Lung (tissue), 12 donors: ENCODE data around the gene USH2A. TPM values are rescaled to one million over a fixed set of nuclear protein-coding genes. Genes with fewer than 3 reads are reported as not detected.

ENCODE experiments used
- ATAC-seq: fragments of 200-7000 bp; cut with Tn5 transposase; one replicate; pipeline ENCODE4 v1.9.1; 2020; ENCODE audit warnings: moderate number of reproducible peaks; ENCODE audit not compliant: insufficient read depth, low FRiP score
- DNase-seq, 3 donors: peaks; one replicate each; pipeline ENCODE4 v3.0.0-alpha.2; 2013 to 2017
- H3K27ac ChIP-seq, 2 donors: one replicate each; pipeline ENCODE4 v1.5.1; 2013; ENCODE audit warnings: mild to moderate bottlenecking in 2 of 2, moderate library complexity in 2 of 2, control low read depth in 1 of 2, inconsistent platforms in 1 of 2, low read depth in 1 of 2, low read length in 1 of 2
- H3K27me3 ChIP-seq, 3 donors: one replicate each; pipeline ENCODE4 v1.5.1; 2013; ENCODE audit warnings: low read length in 2 of 3; ENCODE audit not compliant: control insufficient read depth in 3 of 3, insufficient read depth in 3 of 3
- H3K36me3 ChIP-seq, 4 donors: one replicate each; pipeline ENCODE4 v1.5.1; 2013; ENCODE audit warnings: low read length in 4 of 4, mild to moderate bottlenecking in 1 of 4, moderate library complexity in 1 of 4; ENCODE audit not compliant: control insufficient read depth in 4 of 4, insufficient read depth in 4 of 4
- H3K4me1 ChIP-seq, 5 donors: one replicate each; pipeline ENCODE4 v1.5.1; 2013; ENCODE audit warnings: low read length in 5 of 5, mild to moderate bottlenecking in 2 of 5, moderate library complexity in 1 of 5; ENCODE audit not compliant: control insufficient read depth in 5 of 5, insufficient read depth in 5 of 5
- H3K4me3 ChIP-seq: one replicate; pipeline ENCODE4 v1.5.1; 2013; ENCODE audit warnings: mild to moderate bottlenecking, control low read depth, moderate library complexity
- H3K9ac ChIP-seq, 2 donors: one replicate each; pipeline ENCODE4 v1.5.1; 2013; ENCODE audit warnings: low read length in 2 of 2, control low read depth in 1 of 2; ENCODE audit not compliant: insufficient read depth in 1 of 2
- H3K9me3 ChIP-seq, 4 donors: one replicate each; pipeline ENCODE4 v1.5.1; 2013; ENCODE audit warnings: low read length in 3 of 4, mild to moderate bottlenecking in 1 of 4, moderate library complexity in 1 of 4; ENCODE audit not compliant: control insufficient read depth in 4 of 4, insufficient read depth in 3 of 4
- CTCF ChIP-seq: IDR thresholded peaks from 2 replicates; pipeline ENCODE4 v1.5.1; 2012; ENCODE audit warnings: mild to moderate bottlenecking; ENCODE audit errors: control extremely low read depth, extremely low read depth
- WGBS, 2 donors: extraction: QIAGEN DNeasy Blood & Tissue Kit; methylation state at CpG; one replicate each; pipeline ENCODE4 v1.1.7; 2013; 5-methylcytosine and 5-hydroxymethylcytosine counted together
- polyA plus RNA-seq, 2 donors: library from polyadenylated mRNA; stranded (reverse); fragments of 200-250 nt; gene quantifications; one replicate each; pipeline ENCODE4 v1.2.1, GENCODE V29; 2013
- total RNA-seq, 2 donors: library from RNA; depleted of rRNA in 1 of 2; stranded (reverse); fragments of >200 nt in 1 of 2; gene quantifications; one replicate each; pipeline ENCODE4 v1.2.1, GENCODE V29; 2014 to 2021
- donor health status: control.
- donor health status: control.
- donor health status: Bipolar disorder and iron deficiency.
- donor health status: healthy.
- donor health status: DM: yes; HTN: yes; CAD: no.

Gene USH2A
- total and polyA plus RNA-seq, 4 donors = under 0.01 to 0.11 TPM; not detected in 2

GRCh38 chr1:216123446-216124191 is 299.6 kb downstream of the USH2A start:
- no peak for TF ChIP-seq CTCF
- no peaks in the 10 kb centered on the region for H3K9me3 ChIP-seq

GRCh38 chr1:216119600-216119999 is 303.6 kb downstream of the USH2A start:
- H3K27me3 ChIP-seq = no peaks in the 10 kb centered on the region
- H3K27ac ChIP-seq = no peak overlapping the region
- DNase-seq = peak in 1 of 3 donors; percentile 35
- no peak overlapping the region for H3K9ac ChIP-seq
- TF ChIP-seq CTCF = no peak
- no peaks in the 10 kb centered on the region for H3K9me3 ChIP-seq
- no peak overlapping the region for H3K4me3 ChIP-seq
- ATAC-seq = no peak
- H3K4me1 ChIP-seq = no peaks in the 10 kb centered on the region
- no peaks in the 10 kb centered on the region for H3K36me3 ChIP-seq
- WGBS, 2 donors = 44 to 46% methylated on average over 2 of the region's 2 CpGs

More at GRCh38 chr1:216123446-216124191, 299.6 kb downstream of the USH2A start:
- no peak for ATAC-seq
- no peak overlapping the region for H3K4me3 ChIP-seq
- no peaks in the 10 kb centered on the region for H3K4me1 ChIP-seq
- no peak for DNase-seq
- no peak overlapping the region for H3K27ac ChIP-seq
- no peak overlapping the region for H3K9ac ChIP-seq
- 73 to 79% methylated on average over 2 of the region's 2 CpGs for WGBS, 2 donors
- H3K27me3 ChIP-seq = no peaks in the 10 kb centered on the region
- H3K36me3 ChIP-seq = no peaks in the 10 kb centered on the region

- DNase-seq (no peak), ATAC-seq (no peak)
- Histone ChIP-seq H3K9ac (no peak overlapping the region), H3K36me3 (no peaks in the 10 kb centered on the region), H3K9me3 (no peaks in the 10 kb centered on the region), H3K27ac (no peak overlapping the region), H3K4me1 (no peaks in the 10 kb centered on the region), H3K27me3 (no peaks in the 10 kb centered on the region), H3K4me3 (no peak overlapping the region)
- TF ChIP-seq CTCF = no peak
These were observed 309.1 kb downstream of the USH2A start for GRCh38 chr1:216114180-216114579.

- Histone ChIP-seq H3K36me3 (no peaks in the 10 kb centered on the region), H3K4me1 (no peaks in the 10 kb centered on the region), H3K4me3 (no peak overlapping the region), H3K9ac (no peak overlapping the region), H3K27ac (no peak overlapping the region), H3K27me3 (no peaks in the 10 kb centered on the region), H3K9me3 (no peaks in the 10 kb centered on the region)
- no peak for TF ChIP-seq CTCF
- DNase-seq (no peak), ATAC-seq (no peak)
- 73 to 75% methylated on average over 4 of the region's 4 CpGs for WGBS, 2 donors
These were observed 310.1 kb downstream of the USH2A start for GRCh38 chr1:216113181-216113580.
